Endodermal cell (in vitro differentiated cells): ENCODE results near the gene PSMB7. TPM values are rescaled to one million over a fixed set of nuclear protein-coding genes. Genes with fewer than 3 reads are reported as not detected.

Source experiments
- DNase-seq: peaks from one replicate; pipeline ENCODE4 v3.0.0-alpha.2; 2017
- H3K27ac ChIP-seq: 2 replicates; pipeline ENCODE4 v1.5.1; 2013; ENCODE audit warnings: mild to moderate bottlenecking, low read depth, low read length, moderate library complexity
- H3K27me3 ChIP-seq: 2 replicates; pipeline ENCODE4 v1.6.1; 2013; ENCODE audit warnings: mild to moderate bottlenecking, low read length, moderate library complexity; ENCODE audit not compliant: insufficient read depth, control insufficient read depth, poor library complexity, severe bottlenecking
- H3K36me3 ChIP-seq: 2 replicates; pipeline ENCODE4 v1.7.0; 2013; ENCODE audit warnings: mild to moderate bottlenecking, low read length, moderate library complexity; ENCODE audit not compliant: control insufficient read depth, insufficient read depth
- H3K4me1 ChIP-seq: one replicate; pipeline ENCODE4 v1.7.0; 2013; ENCODE audit warnings: low read length; ENCODE audit not compliant: control insufficient read depth, insufficient read depth
- H3K4me3 ChIP-seq: 2 replicates; pipeline ENCODE4 v1.5.1; 2013; ENCODE audit warnings: mild to moderate bottlenecking, low read length, moderate library complexity
- H3K9ac ChIP-seq: 2 replicates; pipeline ENCODE4 v1.6.1; 2013; ENCODE audit warnings: mild to moderate bottlenecking, low read length, moderate library complexity; ENCODE audit not compliant: poor library complexity, severe bottlenecking; ENCODE audit errors: extremely low read depth
- H3K9me3 ChIP-seq: 2 replicates; pipeline ENCODE4 v1.6.1; 2013; ENCODE audit warnings: mild to moderate bottlenecking, low read length, moderate library complexity; ENCODE audit not compliant: control insufficient read depth
- H3K27ac Mint-ChIP-seq: 2 replicates; pipeline ENCODE4 v1.8.0; 2020; ENCODE audit warnings: mixed read lengths
- H3K27me3 Mint-ChIP-seq: 2 replicates; pipeline ENCODE4 v1.8.0; 2021; ENCODE audit warnings: mild to moderate bottlenecking, mixed read lengths; ENCODE audit not compliant: insufficient read depth
- H3K36me3 Mint-ChIP-seq: 2 replicates; pipeline ENCODE4 v1.8.0; 2020; ENCODE audit warnings: low read depth, mixed read lengths
- H3K4me1 Mint-ChIP-seq: 2 replicates; pipeline ENCODE4 v1.8.0; 2020; ENCODE audit warnings: mixed read lengths
- H3K4me3 Mint-ChIP-seq: 2 replicates; pipeline ENCODE4 v1.8.0; 2020; ENCODE audit warnings: mild to moderate bottlenecking, moderate library complexity, mixed read lengths
- H3K9me3 Mint-ChIP-seq: 2 replicates; pipeline ENCODE4 v1.8.0; 2020; ENCODE audit warnings: mild to moderate bottlenecking, mixed read lengths
- CTCF ChIP-seq: fragments of 200-600 bp; sonication (generic); conservative IDR thresholded peaks from 2 replicates; pipeline ENCODE4 v1.5.0; 2021; ENCODE audit warnings: antibody characterized with exemption, mild to moderate bottlenecking
- WGBS, 2 experiments: methylation state at CpG; one replicate each; pipeline versions ENCODE4 v1.1.5 to v1.1.7; 2013; ENCODE audit warnings: missing lambda C conversion rate in 2 of 2, mixed read lengths in 1 of 2; ENCODE audit not compliant: insufficient coverage in 1 of 2, insufficient read length in 1 of 2; 5-methylcytosine and 5-hydroxymethylcytosine counted together
- total RNA-seq, 2 donors: library from RNA; stranded (reverse); fragmentation: NEBNext Ultra II Directional in 1 of 2; extraction: Animal tissue kit (Norgen Biotek cat#: 25700) in 1 of 2; gene quantifications; 2 replicates in 1 of 2; 3 replicates in 1 of 2; pipeline ENCODE4 v1.2.1, GENCODE V29; 2021

The PSMB7 gene
- total RNA-seq, 2 donors from 2014 or later: 203 to 223 TPM

GRCh38 chr9:124423155-124423554 is 7.9 kb upstream of the PSMB7 start:
- Histone ChIP-seq H3K27me3 (peaks cover 8% of the 10 kb centered on the region), H3K4me1 (no peaks in the 10 kb centered on the region), H3K4me3 (no peak overlapping the region), H3K36me3 (no peaks in the 10 kb centered on the region), H3K27ac (no peak overlapping the region), H3K9me3 (no peaks in the 10 kb centered on the region), H3K9ac (no peak overlapping the region)
- H3K4me3 Mint-ChIP-seq: no peak overlapping the region
- no peaks in the 10 kb centered on the region for H3K9me3 Mint-ChIP-seq
- peaks cover 11% of the 10 kb centered on the region for H3K27me3 Mint-ChIP-seq
- no peak for TF ChIP-seq CTCF
- WGBS, 2 experiments: 94 to 95% methylated on average over 3 to 5 of the region's 5 CpGs
- no peaks in the 10 kb centered on the region for H3K36me3 Mint-ChIP-seq
- peaks cover 2% of the 10 kb centered on the region for H3K4me1 Mint-ChIP-seq
- DNase-seq: no peak
- no peak overlapping the region for H3K27ac Mint-ChIP-seq

- Mint-ChIP-seq H3K4me1 (peaks cover 2% of the 10 kb centered on the region), H3K27me3 (peaks cover 11% of the 10 kb centered on the region), H3K27ac (no peak overlapping the region), H3K9me3 (no peaks in the 10 kb centered on the region), H3K4me3 (no peak overlapping the region), H3K36me3 (no peaks in the 10 kb centered on the region)
- H3K4me1 ChIP-seq: no peaks in the 10 kb centered on the region
- H3K9ac ChIP-seq: no peak overlapping the region
- no peak for TF ChIP-seq CTCF
- no peak for DNase-seq
- WGBS, 2 experiments: 87 to 92% methylated on average over 5 to 7 of the region's 7 CpGs
- no peak overlapping the region for H3K27ac ChIP-seq
- H3K27me3 ChIP-seq: peaks cover 8% of the 10 kb centered on the region
- H3K36me3 ChIP-seq: no peaks in the 10 kb centered on the region
- no peaks in the 10 kb centered on the region for H3K9me3 ChIP-seq
- no peak overlapping the region for H3K4me3 ChIP-seq
These were observed 5.8 kb upstream of the PSMB7 start for GRCh38 chr9:124420991-124421543.

DNA sequence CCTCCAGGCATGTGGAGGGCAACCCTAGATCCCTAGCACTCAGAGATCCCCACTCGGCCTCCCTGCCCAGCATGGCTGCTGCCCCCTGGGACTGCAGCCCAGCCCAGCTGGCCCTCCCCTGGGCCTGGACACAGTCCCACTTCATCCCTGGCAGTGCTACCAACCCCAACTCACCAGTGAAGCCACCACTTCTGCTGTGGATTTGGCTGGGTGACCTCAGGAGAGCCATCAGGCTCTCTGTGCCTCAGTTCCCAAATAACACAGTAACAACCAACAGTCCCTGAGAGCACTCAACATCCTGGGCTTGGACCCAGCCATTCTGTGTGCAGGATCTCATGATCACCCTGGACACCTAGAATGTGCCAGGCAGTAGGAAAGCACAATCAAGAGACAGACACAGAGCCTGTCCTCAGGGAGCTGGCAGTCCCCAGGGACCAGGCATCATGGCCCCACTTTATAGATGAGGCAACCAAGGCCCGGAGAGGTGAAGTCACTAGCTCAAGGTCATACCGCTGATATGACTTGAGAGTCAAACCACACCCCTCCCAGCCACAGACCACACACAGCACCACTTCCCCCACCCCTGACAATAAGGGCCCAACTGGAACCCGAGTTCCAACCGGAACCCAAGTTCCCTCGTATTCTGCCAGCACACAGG is 4.7 kb upstream of the PSMB7 start:
- Histone ChIP-seq H3K9ac (no peak overlapping the region), H3K36me3 (no peaks in the 10 kb centered on the region), H3K27ac (no peak overlapping the region), H3K27me3 (peaks cover 8% of the 10 kb centered on the region), H3K9me3 (no peaks in the 10 kb centered on the region), H3K4me1 (no peaks in the 10 kb centered on the region), H3K4me3 (no peak overlapping the region)
- 83 to 93% methylated on average over 3 to 6 of the region's 6 CpGs for WGBS, 2 experiments
- Mint-ChIP-seq H3K4me1 (peaks cover 2% of the 10 kb centered on the region), H3K4me3 (no peak overlapping the region), H3K36me3 (no peaks in the 10 kb centered on the region), H3K9me3 (peaks cover 4% of the 10 kb centered on the region), H3K27ac (no peak overlapping the region), H3K27me3 (peaks cover 11% of the 10 kb centered on the region)
- no peak for DNase-seq
- TF ChIP-seq CTCF: peak; percentile 34
